Measurements from ENCODE around the gene RNU1-3. TPM values are rescaled to one million over a fixed set of nuclear protein-coding genes. Genes with fewer than 3 reads are reported as not detected.

Gene RNU1-3
- total and polyA plus RNA-seq, 2 of the 13 experiments (the other 11 are each of a cell fraction or from before 2014, with no cell fraction given): under 0.01 to 11,018 TPM

DNA sequence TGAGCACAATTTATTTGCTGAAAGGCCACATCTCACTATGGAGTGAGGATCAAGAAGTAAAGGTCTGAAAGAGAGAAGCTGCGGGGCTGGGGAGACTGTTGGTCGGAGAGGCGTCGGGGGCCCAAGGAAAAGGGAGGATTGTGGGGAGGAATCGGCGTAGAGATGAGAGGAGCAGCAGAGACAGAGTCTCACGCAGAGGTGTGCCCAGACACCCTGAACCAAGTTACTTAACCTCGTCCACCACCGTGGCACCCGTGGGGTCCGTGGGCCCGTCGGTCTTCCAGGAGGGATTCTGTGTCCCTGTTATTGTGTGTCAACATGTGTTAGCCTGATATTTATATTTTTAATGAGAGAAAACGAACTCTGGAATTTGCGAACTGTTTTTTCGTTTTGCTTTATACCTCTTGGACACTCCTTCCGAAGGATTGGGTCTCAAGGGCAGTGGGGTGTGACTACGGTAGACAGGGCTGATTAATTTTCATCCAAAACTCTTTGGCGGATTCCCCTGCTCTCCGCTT is 49.6 kb downstream of the RNU1-3 start:
- H3K79me2 ChIP-seq (ENCODE audit: insufficient read depth, low read length): peaks cover 8% of the 10 kb centered on the region
- peaks cover 0 to 1% of the 10 kb centered on the region in 2 experiments; a peak in 1 of 5 replicates for H3K27me3 ChIP-seq (ENCODE audit: control insufficient read depth in 1 of 2, insufficient read depth in 2 of 2, low read length in 2 of 2)
- H3K4me2 ChIP-seq (ENCODE audit: low read depth, low read length): no peak overlapping the region
- in situ Hi-C loops (cut with HindIII; ENCODE audit: extremely low pct_ligation_motif_present, low pct_unique_long_range_greater_than_20kb) (no loop called here), intact Hi-C loops (cut with micrococcal nuclease; ENCODE audit: unreplicated experiment) (no loop called here)
- H3K4me3 ChIP-seq (replicated peaks in 1 of 3; ENCODE audit: insufficient read depth in 1 of 3, low read depth in 2 of 3, low read length in 3 of 3): no peak overlapping the region
- no peak overlapping the region for H3K9ac ChIP-seq (ENCODE audit: insufficient read depth, low read depth, low read length)
- WGBS (ENCODE audit: low lambda C conversion rate): 93% methylated on average over 20 of the region's 20 CpGs
- DNase-seq (ENCODE audit: low spot score): no peak
- H3K9me3 ChIP-seq (ENCODE audit: low read length): no peaks in the 10 kb centered on the region
- no peak overlapping the region for H3K27ac ChIP-seq (ENCODE audit: extremely low read length, insufficient read depth, low read length)
- H3K4me1 ChIP-seq (ENCODE audit: insufficient read depth, low read length): peaks cover 13% of the 10 kb centered on the region
- no peak for ATAC-seq
- ChIA-PET CTCF (ENCODE audit: low intra/inter-chr PET ratio, low total read pairs) (no interaction called here), POLR2A (interaction anchor here (0.6 kb wide), 1 partner anchor 9 kb away, joined by 3 read pairs; no protein-coding TSS in a partner anchor)
- no peaks in the 10 kb centered on the region for H4K20me1 ChIP-seq (ENCODE audit: insufficient read depth, low read length)
- H3K36me3 ChIP-seq (replicated peaks in 1 of 2; ENCODE audit: control insufficient read depth in 1 of 2, insufficient read depth in 2 of 2, low read length in 2 of 2): peaks cover 16 to 30% of the 10 kb centered on the region in 2 experiments; a peak in 4 of 5 replicates
- TSS peak; percentile 5 for BruUV-seq (replicated peaks)
- H2AFZ ChIP-seq (ENCODE audit: low read length): no peak overlapping the region
- FAIRE-seq: no peak
- TF ChIP-seq ZBTB7A (CRISPR knock-in tag; IDR thresholded peaks at IDR 0.05) (no peak), CBFB (CRISPR knock-in tag; IDR thresholded peaks at IDR 0.05) (no peak), ZNF749 (CRISPR knock-in tag; IDR thresholded peaks at IDR 0.05; ENCODE audit: borderline replicate concordance) (no peak), FIP1L1 (IDR thresholded peaks at IDR 0.05; ENCODE audit: borderline replicate concordance, insufficient read depth, low read depth, low read length) (0 out of 2 replicates have a peak, but pooled peaks have one; percentile 53), RFX1 (IDR thresholded peaks at IDR 0.05) (no peak), MEIS1 (CRISPR knock-in tag; IDR thresholded peaks at IDR 0.05; ENCODE audit: borderline replicate concordance) (no peak), SMAD1 (CRISPR knock-in tag; IDR thresholded peaks at IDR 0.05; ENCODE audit: borderline replicate concordance, low read depth) (no peak), NR2C2 (CRISPR knock-in tag; IDR thresholded peaks at IDR 0.05; ENCODE audit: borderline replicate concordance) (no peak), KDM5A (IDR thresholded peaks at IDR 0.05; ENCODE audit: borderline replicate concordance, low read length) (no peak), SPEN (CRISPR knock-in tag; IDR thresholded peaks at IDR 0.05; ENCODE audit: low read depth) (no peak), MAZ (IDR thresholded peaks at IDR 0.05; ENCODE audit: borderline replicate concordance, low read depth, low read length) (0 out of 2 replicates have a peak, but pooled peaks have one; percentile 18), MAZ (CRISPR knock-in tag; IDR thresholded peaks at IDR 0.05; ENCODE audit: low read depth) (no peak), RBM22 (optimal IDR thresholded peaks at IDR 0.05; ENCODE audit: low read length) (peak; percentile 98), SALL1 (CRISPR knock-in tag; IDR thresholded peaks at IDR 0.05) (peak; percentile 20; the same call in 1 of the 2 replicates), KDM2A (CRISPR knock-in tag; IDR thresholded peaks at IDR 0.05; ENCODE audit: borderline replicate concordance, low read depth) (peak; percentile 51; the same call in 1 of the 2 replicates)
- TF ChIP-seq, protein P1, sequence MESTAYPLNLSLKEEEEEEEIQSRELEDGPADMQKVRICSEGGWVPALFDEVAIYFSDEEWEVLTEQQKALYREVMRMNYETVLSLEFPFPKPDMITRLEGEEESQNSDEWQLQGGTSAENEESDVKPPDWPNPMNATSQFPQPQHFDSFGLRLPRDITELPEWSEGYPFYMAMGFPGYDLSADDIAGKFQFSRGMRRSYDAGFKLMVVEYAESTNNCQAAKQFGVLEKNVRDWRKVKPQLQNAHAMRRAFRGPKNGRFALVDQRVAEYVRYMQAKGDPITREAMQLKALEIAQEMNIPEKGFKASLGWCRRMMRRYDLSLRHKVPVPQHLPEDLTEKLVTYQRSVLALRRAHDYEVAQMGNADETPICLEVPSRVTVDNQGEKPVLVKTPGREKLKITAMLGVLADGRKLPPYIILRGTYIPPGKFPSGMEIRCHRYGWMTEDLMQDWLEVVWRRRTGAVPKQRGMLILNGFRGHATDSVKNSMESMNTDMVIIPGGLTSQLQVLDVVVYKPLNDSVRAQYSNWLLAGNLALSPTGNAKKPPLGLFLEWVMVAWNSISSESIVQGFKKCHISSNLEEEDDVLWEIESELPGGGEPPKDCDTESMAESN (CRISPR knock-in tag; conservative IDR thresholded peaks at IDR 0.05): no peak
- TF ChIP-seq, protein P2, sequence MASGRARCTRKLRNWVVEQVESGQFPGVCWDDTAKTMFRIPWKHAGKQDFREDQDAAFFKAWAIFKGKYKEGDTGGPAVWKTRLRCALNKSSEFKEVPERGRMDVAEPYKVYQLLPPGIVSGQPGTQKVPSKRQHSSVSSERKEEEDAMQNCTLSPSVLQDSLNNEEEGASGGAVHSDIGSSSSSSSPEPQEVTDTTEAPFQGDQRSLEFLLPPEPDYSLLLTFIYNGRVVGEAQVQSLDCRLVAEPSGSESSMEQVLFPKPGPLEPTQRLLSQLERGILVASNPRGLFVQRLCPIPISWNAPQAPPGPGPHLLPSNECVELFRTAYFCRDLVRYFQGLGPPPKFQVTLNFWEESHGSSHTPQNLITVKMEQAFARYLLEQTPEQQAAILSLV (CRISPR knock-in tag; IDR thresholded peaks at IDR 0.05; ENCODE audit: borderline replicate concordance): no peak
- TF ChIP-seq, protein P3, sequence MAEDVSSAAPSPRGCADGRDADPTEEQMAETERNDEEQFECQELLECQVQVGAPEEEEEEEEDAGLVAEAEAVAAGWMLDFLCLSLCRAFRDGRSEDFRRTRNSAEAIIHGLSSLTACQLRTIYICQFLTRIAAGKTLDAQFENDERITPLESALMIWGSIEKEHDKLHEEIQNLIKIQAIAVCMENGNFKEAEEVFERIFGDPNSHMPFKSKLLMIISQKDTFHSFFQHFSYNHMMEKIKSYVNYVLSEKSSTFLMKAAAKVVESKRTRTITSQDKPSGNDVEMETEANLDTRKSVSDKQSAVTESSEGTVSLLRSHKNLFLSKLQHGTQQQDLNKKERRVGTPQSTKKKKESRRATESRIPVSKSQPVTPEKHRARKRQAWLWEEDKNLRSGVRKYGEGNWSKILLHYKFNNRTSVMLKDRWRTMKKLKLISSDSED (CRISPR knock-in tag; IDR thresholded peaks at IDR 0.05): no peak

All from HepG2 (cell line).